HG03097 (cell line): ENCODE data around the gene INPP4B.

Experiments used
- ATAC-seq: cut with Tn5 transposase; IDR thresholded peaks from one replicate; pipeline ENCODE4 v1.9.1; 2021; ENCODE audit not compliant: unreplicated experiment, low FRiP score

Gene INPP4B

GRCh38 chr4:142278171-142278570, 567.9 kb downstream of the INPP4B start:
- ATAC-seq: no peak

DNA sequence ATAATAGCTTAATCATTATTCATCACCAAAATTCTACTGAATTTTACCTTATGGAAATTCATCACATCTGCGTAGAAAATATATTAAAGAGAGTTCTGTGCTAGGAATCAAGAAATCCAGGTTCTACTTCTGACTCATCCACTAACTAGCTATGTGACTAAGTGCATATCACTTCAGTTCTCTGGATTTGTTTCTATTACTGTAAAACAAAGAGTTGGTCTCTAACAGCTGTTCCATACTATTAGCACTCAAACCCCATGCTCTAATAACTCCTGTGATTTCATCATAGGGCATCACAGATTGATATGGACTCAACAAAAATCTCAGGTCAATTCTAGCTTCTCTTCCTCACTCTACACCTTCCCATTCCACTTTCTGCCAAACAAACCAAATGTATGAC, 572.0 kb downstream of the INPP4B start:
- ATAC-seq: no peak

DNA sequence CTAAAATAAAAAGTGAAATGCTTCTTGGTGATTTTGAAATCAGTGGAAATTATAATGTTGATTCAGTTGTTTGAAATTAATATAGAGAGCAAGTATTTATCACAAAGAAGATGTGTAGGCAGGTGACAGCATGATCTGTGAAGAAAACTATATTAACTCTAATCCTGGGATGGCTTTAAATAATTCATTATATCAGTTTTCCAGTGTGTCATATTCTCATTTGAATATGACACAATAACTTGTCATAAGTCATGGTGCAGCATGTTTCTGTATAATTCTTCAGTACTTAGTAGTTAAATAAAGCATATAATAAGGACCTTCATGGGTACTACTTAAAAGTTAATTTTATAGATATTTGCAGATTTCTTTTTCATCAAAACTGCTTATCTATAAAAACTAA, 573.6 kb downstream of the INPP4B start:
- no peak for ATAC-seq

DNA sequence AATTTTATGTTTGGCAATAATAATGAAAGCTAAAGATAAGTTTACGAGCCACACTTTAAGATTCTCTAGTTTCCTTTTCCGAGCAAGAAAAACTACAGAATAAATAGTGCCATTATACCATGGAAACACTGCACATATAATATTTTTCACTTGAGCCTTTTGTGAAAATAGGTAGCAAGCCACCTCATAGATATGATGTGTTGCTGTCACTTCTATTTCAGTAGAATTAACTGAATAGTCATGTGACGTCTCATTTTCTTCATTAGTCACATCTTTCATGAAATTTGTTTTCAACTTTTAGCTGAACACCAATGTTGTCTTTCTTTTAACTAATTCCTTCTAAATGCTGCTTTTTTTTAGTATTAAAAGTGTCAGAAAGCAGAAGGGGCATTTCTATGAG, 574.3 kb downstream of the INPP4B start:
- ATAC-seq: no peak

- ATAC-seq: no peak
These were observed 579.0 kb downstream of the INPP4B start for GRCh38 chr4:142267101-142267500.

DNA sequence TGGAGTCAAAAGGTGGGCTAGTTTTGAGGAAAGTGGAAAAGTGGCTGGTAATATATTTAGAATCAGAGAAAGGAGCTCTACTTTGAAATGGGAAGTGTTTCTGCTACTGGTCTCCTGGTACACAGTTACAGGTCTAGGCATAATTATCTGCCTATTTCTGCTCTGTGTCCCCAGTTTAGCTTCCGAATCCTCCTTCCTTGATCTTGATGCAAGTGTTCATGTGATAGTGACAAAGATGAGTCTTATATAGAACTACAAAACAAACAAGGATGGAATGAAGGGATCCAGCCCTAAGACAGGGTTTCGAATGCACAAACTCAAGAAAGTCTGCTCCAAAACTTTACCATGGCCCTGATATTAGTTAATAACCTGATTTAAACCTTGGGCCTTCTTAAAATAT, 580.2 kb downstream of the INPP4B start:
- no peak for ATAC-seq

GRCh38 chr4:142265536-142265935, 580.6 kb downstream of the INPP4B start:
- ATAC-seq: no peak

DNA sequence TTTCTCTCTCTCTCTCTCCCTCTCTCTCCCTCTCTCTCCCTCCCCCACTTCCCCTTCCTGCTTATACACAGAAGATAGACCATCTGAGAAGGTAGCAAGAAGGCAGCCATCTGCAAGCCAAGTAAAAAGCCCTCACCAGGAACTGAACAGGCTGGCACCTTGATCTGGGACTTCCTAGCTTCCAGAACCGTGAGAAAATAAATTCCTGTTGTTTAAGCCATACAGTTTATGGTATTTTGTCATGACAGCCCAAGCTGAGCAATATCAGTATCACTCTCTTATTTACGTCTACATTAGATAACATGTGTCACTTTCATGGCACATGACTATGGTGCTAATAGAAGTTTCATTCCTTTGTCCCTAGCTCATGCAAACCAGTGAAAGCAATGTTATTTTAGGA, 581.1 kb downstream of the INPP4B start:
- no peak for ATAC-seq

- no peak for ATAC-seq
These were observed 583.1 kb downstream of the INPP4B start for GRCh38 chr4:142262956-142263355.

DNA sequence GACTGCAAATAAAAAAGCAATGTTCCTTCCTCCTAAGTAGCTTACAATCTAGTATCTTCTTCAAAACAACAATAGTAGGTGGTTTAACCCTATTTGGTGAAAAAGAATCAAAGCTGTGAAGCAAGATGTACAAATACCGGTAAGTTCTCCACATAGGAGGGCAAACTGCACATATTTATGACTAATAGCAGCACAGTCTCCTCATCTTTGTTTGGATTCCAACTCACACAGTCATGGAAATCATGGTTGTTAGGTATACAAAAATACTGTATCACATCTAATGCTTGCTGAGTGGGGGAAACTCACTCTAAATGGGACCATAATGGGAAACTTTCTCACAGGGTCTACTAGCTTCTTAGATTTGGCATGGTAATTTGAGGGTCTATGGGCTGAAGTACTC, 597.2 kb downstream of the INPP4B start:
- ATAC-seq: no peak

GRCh38 chr4:142243255-142243654, 602.8 kb downstream of the INPP4B start:
- no peak for ATAC-seq

DNA sequence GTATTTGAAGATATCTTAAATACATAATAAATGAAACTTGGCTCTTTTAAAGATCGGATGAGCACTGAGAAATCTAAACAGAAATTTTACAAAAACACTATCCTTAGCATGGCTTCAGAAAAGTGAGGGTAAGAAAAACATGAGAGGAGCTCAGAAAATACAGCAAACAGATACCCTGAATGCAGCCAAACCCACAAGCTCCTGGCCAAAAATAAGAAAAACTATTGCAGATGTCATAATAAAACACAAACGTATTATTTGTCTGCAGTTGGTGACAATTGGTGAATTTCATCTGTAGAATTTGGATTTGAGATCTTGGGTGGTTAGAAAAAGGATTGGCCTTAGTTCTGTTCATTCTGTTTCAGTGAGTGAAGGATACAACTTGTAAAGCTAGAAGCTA, 603.9 kb downstream of the INPP4B start:
- no peak for ATAC-seq

DNA sequence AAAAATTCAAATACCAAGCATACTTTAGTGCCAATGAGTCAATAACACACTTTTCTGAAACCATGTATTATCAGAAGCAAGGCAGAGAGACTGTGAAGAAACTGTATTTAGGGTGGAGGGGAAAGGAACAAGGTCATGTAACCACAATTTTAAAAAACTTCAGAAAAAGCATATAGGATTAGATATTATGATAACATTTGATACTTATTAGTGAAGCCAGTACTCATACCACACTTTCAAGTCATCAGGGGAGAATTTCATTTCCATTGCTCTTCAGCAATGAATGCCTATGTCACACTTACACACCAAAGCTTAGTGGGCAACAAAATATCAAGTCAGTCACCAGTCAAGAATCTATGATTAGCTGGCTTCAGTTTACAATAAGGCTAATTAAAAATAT, 607.5 kb downstream of the INPP4B start:
- ATAC-seq: no peak

DNA sequence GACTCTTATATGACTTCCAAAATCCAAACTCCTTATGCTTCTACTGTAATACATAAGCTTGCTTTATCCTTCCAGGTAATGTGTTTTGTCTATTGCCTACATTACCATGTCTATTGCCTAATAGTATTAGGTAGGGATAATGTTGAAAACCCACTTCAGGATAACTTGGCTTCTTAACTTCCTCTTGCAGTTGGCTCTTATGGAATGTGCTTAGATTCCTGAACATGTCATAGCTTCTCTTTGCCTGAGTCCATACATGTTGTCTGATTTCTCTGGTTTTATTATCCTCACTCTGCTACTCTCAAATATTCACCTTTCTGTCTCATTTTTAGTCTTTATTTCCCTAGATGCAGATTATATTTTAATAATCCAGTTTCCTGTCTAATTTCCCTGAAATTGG, 609.8 kb downstream of the INPP4B start:
- ATAC-seq: no peak

GRCh38 chr4:142231787-142232186, 614.3 kb downstream of the INPP4B start:
- ATAC-seq: no peak

DNA sequence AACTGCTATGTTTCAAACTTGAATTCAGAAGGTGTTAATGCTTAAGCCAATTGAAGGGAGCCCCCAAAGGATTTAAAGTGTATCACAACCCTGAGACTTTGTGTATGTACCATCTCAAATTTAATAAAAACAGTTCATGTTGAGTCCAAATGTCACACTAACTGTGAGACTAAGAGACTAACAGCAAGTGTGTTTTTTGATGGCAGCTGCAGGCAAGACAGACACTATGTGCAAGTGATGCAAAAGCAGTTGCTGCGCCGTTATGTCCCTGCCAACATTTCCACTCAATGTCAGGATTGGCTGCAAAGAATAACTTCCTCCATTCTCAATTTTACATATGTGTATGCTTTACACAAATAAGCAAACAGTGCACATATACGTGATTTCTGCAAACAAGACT, 615.1 kb downstream of the INPP4B start:
- no peak for ATAC-seq

DNA sequence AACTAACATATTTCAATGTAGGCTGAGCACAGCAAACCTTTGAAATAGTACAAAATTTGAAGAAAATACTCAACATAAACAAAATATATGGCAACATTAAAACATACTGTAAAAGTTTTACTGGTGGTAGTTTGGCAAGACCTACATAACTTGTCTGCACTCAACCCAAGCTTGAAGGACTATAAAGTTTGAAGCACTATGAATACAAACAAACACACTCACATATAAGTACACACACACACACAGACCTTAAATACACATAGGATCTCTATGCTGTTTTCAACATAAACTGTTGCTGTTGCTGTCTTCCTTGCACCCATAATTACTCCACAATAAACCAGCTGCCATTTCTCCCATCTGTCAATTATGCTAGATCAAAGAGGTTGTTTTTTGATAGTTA, 620.1 kb downstream of the INPP4B start:
- ATAC-seq: no peak

DNA sequence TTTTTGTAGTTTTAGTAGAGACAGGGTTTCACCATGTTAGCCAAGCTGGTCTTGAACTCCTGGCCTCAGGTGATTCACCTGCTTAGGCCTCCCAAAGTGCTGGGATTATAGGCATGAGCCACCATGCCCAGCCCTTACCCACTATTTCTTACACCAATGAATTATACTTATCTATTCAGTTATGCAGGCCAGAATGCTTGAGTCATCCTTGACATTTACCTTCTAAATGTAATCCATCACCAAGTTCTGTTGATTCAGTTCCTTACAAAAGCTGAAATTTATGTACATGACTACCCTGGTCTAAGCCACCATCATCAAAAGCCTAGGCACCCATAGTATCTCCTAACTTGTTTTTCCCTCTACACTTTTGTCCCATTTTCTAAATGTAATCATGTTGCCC, 624.0 kb downstream of the INPP4B start:
- ATAC-seq: no peak

DNA sequence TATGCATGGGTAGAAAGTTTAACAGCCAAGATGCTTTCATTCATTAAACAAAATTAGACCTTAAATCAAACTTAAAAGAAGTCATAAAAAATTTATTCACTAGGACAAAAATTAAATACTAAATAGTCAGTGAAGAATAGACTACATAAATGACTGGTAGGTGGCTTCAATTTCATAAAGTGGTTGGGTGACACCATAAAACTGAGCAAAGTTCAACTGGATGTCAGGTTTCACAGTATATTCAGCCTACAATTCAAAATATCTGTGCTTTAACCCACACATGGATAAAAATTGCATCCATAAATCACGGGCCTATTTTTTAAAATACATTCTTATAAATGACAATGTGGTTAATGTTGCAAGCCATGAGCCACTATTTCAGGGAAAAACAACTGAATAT, 627.4 kb downstream of the INPP4B start:
- ATAC-seq: no peak

GRCh38 chr4:142211444-142211843, 634.7 kb downstream of the INPP4B start:
- ATAC-seq: no peak

DNA sequence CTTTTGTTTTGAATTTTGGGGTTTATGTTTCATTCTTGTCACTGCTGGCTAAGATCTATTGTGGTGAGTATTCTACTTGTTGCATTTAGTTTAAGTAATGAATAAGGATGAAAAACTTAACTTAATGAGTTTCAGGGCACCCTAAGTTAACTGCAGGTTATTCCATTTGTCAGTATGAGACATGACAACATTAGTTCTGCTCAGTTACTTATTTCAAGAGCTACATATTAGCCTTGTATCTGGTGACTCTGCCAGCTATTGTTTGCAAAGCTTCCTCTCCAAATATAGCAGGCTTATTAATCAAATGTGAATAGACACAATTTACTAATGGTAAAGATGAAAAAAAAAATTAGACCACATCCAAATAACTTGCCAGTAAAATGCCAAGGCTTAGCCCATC, 642.6 kb downstream of the INPP4B start:
- no peak for ATAC-seq

DNA sequence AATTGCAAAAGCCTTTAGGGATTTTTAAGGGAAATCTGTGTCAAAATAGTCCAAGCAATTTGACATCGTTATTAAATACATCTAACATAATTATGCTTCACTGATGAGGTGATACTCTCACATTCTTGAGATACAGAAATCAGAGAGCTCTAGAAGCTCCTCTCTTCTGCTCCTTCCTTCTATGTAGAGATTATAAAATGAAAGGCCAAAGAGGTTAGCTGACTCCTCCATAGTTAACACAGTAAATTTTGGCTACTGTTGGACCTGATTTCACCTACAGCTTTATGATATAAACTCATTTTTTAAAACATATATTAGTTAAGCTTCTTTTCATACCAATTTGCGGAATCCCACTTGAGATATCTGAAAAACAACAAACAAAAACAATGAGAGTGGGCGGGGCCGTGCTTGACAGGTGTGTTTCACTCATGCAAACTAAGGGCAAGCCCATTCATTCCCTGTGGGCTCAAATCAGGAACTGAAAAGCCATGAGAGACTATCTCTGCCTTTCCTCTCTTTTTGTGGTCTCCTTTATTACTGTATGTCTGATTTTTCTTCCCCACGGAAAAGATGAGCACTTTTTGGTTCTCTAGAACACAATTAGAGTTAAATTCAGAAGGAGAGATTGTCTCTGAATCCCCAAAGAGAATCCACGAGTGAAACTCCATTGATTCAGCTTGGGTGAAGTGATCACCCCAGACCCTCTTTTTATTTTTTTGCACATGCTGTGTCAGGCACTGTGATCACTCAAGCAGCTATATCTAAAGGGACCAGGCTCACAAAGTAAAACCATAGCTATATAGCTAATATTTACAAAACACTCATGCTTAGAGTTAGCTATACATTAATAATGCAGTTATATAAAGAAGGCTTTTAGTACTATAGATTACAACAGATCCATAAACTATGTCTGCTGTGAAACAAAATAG, 643.4 kb downstream of the INPP4B start:
- peak; percentile 73 for ATAC-seq

GRCh38 chr4:142201041-142201440, 645.1 kb downstream of the INPP4B start:
- no peak for ATAC-seq
